Measurements from ENCODE around the gene ABHD16B.

- TF ChIP-seq TEAD4 (IDR thresholded peaks at IDR 0.05) (no peak), CEBPB (IDR thresholded peaks at IDR 0.05) (no peak), FOXM1 (IDR thresholded peaks at IDR 0.05; ENCODE audit: borderline replicate concordance, low read depth) (no peak), RAD21 (IDR thresholded peaks at IDR 0.05; ENCODE audit: low read depth) (no peak), YY1 (IDR thresholded peaks at IDR 0.05; ENCODE audit: low read depth) (no peak), MAX (IDR thresholded peaks at IDR 0.05) (no peak), REST (IDR thresholded peaks at IDR 0.05; ENCODE audit: low read depth) (peak; percentile 61), EGR1 (IDR thresholded peaks at IDR 0.05) (no peak), ZBTB7A (IDR thresholded peaks at IDR 0.05; ENCODE audit: low read depth) (no peak), USF1 (IDR thresholded peaks at IDR 0.05) (no peak), CREB1 (IDR thresholded peaks at IDR 0.05; ENCODE audit: low read depth) (no peak), EP300 (IDR thresholded peaks at IDR 0.05; ENCODE audit: borderline replicate concordance) (no peak)
Observed at GRCh38 chr20:63881451-63882226, 20.3 kb downstream of the ABHD16B start.
